RWPE1 (cell line): ENCODE results near the gene UBAC2.

Source experiments
- CTCF ChIA-PET: fragments of 350-600 bp; sonication (Branson Sonifier 250); formaldehyde crosslinking; extraction: SDS; loops from one replicate; lab custom pipeline; 2021; lab: Yijun Ruan, JAX
- POLR2A ChIA-PET: fragments of 400-600 bp; formaldehyde crosslinking; extraction: SDS; loops from one replicate; lab custom pipeline; 2020; ENCODE audit warnings: antibody characterized with exemption; ENCODE audit not compliant: low non-redundant PET; lab: Yijun Ruan, JAX
- DNase-seq: peaks from one replicate; pipeline ENCODE4 v3.0.0; 2012; ENCODE audit warnings: low spot score
- H3K27ac ChIP-seq: fragments of 450-650 bp; 2 replicates; pipeline ENCODE4 v1.5.1; 2017
- TF ChIP-seq, protein P1 (sequence below): fragments of 450-650 bp; conservative IDR thresholded peaks from 2 replicates; pipeline ENCODE4 v1.5.1; 2017; ENCODE audit warnings: low read depth, mild to moderate bottlenecking

Gene UBAC2

DNA sequence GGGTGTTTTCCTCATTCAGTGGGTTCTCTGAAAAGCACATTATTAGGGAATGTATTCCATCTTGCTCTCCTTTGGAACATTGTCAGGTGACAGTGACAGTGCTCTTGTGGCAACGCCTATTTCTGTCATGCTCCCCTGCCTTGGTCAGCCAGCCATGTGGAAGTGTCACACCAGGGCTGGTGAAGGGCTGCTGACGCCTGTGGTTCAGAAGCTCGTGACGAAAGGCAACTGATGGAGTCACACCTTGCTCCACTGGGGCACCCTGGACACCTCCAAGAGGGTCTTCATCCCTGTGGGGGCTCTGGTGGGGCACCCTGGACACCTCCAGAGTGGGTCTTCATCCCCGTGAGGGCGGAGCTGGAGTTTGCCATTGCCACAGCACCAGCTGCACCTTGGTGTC is 175.5 kb downstream of the UBAC2 start:
- H3K27ac ChIP-seq, result no peak overlapping the region
- ChIA-PET POLR2A (no interaction called here), CTCF (no interaction called here)
- no peak for DNase-seq
- TF ChIP-seq, protein P1, sequence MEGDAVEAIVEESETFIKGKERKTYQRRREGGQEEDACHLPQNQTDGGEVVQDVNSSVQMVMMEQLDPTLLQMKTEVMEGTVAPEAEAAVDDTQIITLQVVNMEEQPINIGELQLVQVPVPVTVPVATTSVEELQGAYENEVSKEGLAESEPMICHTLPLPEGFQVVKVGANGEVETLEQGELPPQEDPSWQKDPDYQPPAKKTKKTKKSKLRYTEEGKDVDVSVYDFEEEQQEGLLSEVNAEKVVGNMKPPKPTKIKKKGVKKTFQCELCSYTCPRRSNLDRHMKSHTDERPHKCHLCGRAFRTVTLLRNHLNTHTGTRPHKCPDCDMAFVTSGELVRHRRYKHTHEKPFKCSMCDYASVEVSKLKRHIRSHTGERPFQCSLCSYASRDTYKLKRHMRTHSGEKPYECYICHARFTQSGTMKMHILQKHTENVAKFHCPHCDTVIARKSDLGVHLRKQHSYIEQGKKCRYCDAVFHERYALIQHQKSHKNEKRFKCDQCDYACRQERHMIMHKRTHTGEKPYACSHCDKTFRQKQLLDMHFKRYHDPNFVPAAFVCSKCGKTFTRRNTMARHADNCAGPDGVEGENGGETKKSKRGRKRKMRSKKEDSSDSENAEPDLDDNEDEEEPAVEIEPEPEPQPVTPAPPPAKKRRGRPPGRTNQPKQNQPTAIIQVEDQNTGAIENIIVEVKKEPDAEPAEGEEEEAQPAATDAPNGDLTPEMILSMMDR, result no peak

DNA sequence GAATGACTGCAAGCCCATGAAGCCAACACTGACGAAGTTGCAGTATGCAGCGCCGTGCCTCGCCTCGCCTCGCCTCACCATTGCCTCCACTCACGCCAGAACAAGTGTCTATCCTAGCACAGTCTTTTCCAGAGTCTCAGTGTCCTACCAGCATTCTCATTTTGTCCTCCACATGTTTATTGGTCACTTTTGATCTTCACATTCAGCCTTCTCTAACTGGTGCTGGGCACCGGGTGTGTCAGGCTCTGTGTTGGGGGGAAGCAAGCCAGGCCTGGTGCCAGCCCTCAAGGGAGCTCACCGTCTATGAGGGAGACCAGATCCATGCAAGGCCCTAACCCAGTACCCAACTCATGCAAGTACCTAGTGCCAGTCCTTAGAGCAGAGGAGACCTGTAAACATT is 176.3 kb downstream of the UBAC2 start:
- H3K27ac ChIP-seq, result no peak overlapping the region
- ChIA-PET POLR2A (no interaction called here), CTCF (no interaction called here)
- DNase-seq, result no peak
- TF ChIP-seq, protein P1, result no peak

DNA sequence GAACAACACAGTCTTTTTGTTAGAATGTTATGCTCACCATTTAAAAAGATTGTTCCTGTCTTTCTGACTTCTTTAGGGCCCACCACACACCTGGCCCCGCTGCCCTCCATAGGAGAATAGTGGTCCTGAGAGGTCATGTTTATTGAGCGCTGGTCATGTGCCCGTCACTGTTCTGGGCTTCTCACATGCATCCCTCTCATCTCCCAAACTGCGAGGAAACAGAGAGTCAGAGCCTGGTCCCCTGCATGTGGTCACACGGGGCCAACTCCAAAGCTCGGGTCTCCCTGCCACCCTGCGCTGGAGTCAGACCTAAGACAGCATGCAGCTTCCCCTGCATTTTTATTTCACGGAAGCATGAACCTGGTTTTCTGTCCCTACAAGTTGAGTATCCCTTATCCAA is 177.0 kb downstream of the UBAC2 start:
- CTCF ChIA-PET, result no interaction called here
- no peak for DNase-seq
- no peak overlapping the region for H3K27ac ChIP-seq
- POLR2A ChIA-PET, result no interaction called here
- TF ChIP-seq, protein P1, result no peak

DNA sequence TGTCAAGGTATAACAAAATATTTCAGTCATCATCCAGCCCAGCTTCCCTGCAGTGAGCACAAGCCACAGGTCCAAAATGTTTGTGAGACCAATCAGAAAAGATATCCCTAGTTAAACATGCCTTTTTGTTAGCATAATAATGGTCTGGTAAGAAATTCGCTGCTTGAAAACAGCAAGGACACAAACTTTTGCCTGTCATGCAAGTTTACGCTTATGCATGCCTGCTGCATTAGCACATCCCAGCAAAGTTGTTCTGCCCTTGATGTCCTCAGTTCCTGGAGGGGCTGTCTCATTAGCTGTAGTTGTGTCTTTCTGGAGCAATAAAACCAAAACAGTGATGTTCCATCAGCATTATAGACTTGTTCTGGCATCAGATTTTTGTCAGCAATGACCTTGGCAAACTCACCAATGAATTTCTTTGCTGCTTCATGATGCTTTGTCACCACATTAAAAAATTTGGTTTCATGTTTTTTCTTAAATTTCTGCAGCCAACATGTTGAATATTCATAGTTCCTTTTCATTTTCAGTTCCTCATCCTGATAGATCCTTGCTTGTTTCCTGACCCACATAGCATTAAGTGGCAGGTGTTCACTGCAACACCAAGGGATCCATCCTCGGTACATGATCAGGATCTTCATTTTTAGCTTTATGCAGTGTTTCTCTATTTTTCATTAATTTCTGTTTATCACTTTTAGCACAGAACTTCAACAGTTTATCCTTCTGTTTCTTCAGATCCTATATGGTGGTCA is 178.5 kb downstream of the UBAC2 start:
- ChIA-PET POLR2A (no interaction called here), CTCF (interaction anchor here (0.6 kb wide), 1 partner anchor 1015 kb away, joined by 3 read pairs; no protein-coding TSS in a partner anchor)
- DNase-seq, result no peak
- H3K27ac ChIP-seq, result no peak overlapping the region
- TF ChIP-seq, protein P1, result no peak

DNA sequence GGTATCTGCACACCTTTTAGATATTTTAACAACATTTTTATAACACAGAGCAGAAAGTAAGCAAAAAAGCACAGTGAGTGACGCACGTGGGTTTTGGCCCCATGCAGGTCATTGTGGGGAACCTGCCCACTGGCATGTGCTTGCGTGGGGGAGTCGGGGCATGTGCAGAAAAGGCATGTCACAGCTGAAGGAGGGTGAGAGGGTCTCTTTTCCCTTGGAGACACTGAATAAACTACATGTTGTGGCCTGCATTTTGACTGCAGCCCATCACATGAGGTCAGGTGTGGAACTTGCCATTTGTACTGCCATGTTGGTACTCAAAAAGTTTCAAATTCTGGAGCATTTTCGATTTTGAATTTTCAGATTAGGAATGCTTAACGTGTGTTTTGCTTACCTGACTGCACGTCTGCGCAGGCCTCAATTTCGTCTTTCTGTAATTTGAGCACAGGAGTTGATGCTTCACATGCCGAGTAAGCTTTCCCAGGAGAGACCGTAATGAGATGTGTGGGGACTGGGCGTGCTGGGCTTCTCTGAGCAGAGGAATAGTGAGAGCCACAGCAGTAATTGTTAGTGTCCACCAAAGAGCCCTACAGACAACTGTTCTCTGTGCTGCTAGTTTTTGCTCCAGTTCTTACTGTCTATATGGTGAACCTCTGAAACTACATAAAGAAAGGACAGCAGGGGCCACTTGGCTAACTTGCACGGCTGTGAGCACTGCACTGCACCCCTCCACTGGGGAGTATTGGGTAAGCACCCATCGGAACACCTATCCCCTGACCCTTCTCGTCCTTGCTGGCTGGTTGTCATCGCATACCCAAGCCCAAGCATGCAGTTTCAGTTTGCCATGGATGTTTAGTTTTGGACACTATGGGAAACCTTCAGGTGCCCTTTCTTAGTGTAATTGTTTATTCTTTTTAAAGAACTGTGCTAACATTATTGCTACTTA is 179.5 kb downstream of the UBAC2 start:
- POLR2A ChIA-PET, result no interaction called here
- H3K27ac ChIP-seq, result no peak overlapping the region
- TF ChIP-seq, protein P1, result no peak
- CTCF ChIA-PET, result no interaction called here
- DNase-seq, result no peak

DNA sequence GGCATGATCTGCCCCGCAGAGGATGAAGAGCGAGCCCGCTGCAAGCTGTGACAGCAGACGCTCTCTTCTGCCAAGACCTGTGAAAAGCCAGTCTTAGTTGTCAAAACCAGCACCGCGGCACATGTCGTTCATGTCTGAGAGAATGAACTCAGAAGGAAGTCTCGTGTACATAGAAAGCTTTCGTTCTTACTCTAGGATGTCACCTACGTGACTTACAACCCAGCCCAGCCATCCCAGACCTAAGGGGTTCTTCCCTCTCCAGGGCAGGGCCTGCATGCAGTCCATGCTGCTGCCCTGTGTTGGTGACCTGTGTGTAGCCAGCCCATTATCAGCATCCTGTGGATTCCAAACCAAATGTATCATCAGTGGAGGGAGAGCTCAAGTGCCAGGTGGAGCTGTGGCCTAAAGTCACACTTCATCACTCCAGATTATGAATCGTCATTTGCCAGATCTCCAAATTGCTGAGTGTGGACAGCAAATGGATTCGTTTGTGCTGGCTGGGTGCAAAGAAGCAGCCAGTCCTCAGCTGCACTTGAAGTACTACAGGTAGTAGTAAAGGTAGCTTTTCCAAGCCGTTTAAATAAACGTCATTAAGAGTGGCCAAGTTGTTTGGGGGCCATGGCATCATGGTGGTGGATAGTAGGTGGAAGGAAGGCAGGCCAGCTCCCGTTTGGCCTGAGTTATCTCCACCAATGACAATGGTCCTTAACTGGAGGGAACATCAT is 180.4 kb downstream of the UBAC2 start:
- ChIA-PET CTCF (interaction anchor here (0.6 kb wide), 2 partner anchors 36 to 159 kb away, joined by 3 to 4 read pairs; no protein-coding TSS in a partner anchor), POLR2A (no interaction called here)
- DNase-seq, result no peak
- H3K27ac ChIP-seq, result no peak overlapping the region
- TF ChIP-seq, protein P1, result no peak
